SHP77 treated with DMSO at 0.1 percent for 48 hours (cell line): ENCODE data around the gene TCF4.
A peak's percentile ranks its signal among the peaks of the same experiment; 100 is the strongest.

Experiments used
- DNase-seq: peaks from one replicate; lab custom pipeline; 2025; lab: John Stamatoyannopoulos, UW

The TCF4 gene

GRCh38 chr18:55588111-55588869 is at the start of gene TCF4:
Gene TCF4, minus strand, starts transcription at chr18:55588192. Its CDS starts 1,076 bp downstream, at chr18:55587116.
- peak; percentile 42 for DNase-seq

GRCh38 chr18:55637204-55637603 is 49.2 kb upstream of the TCF4 start:
- DNase-seq = no peak

- no peak for DNase-seq
Observed at GRCh38 chr18:55635439-55635838, 47.4 kb upstream of the TCF4 start.

GRCh38 chr18:55634545-55634944 is 46.6 kb upstream of the TCF4 start:
- DNase-seq = no peak

- DNase-seq = no peak
Observed at GRCh38 chr18:55633032-55633431, 45.0 kb upstream of the TCF4 start.

GRCh38 chr18:55629133-55629532 is 41.1 kb upstream of the TCF4 start:
- no peak for DNase-seq

GRCh38 chr18:55627007-55627406 is 39.0 kb upstream of the TCF4 start:
- DNase-seq = no peak

- no peak for DNase-seq
Observed at GRCh38 chr18:55625901-55626300, 37.9 kb upstream of the TCF4 start.

GRCh38 chr18:55623626-55624025 is 35.6 kb upstream of the TCF4 start:
- no peak for DNase-seq

GRCh38 chr18:55610506-55610905 is 22.5 kb upstream of the TCF4 start:
- DNase-seq = no peak

GRCh38 chr18:55609160-55609825 is 21.3 kb upstream of the TCF4 start:
- DNase-seq = no peak

- no peak for DNase-seq
Observed at GRCh38 chr18:55608497-55608896, 20.5 kb upstream of the TCF4 start.

- no peak for DNase-seq
Observed at GRCh38 chr18:55607773-55608172, 19.8 kb upstream of the TCF4 start.

- no peak for DNase-seq
Observed at GRCh38 chr18:55605733-55606338, 17.8 kb upstream of the TCF4 start.

GRCh38 chr18:55603775-55604174 is 15.8 kb upstream of the TCF4 start:
- no peak for DNase-seq

- no peak for DNase-seq
Observed at GRCh38 chr18:55593888-55594287, 5.9 kb upstream of the TCF4 start.

- DNase-seq = no peak
Observed at GRCh38 chr18:55592572-55592971, 4.6 kb upstream of the TCF4 start.

GRCh38 chr18:55592106-55592505 is 4.1 kb upstream of the TCF4 start:
- no peak for DNase-seq

GRCh38 chr18:55589625-55590291 is 1.8 kb upstream of the TCF4 start:
- DNase-seq = peak; percentile 91

GRCh38 chr18:55588870-55589595 is 1.0 kb upstream of the TCF4 start:
- no peak for DNase-seq

- peak; percentile 36 for DNase-seq
Observed at GRCh38 chr18:55587418-55588110, 428 bp downstream of the TCF4 start.
